ENCODE data around the gene TTC9C.
"Not testable (repeated sequence)": the region's sequence is repeated elsewhere in the genome, so short reads cannot be mapped to it uniquely, and the experiment has no call there.

Gene TTC9C, protein sequence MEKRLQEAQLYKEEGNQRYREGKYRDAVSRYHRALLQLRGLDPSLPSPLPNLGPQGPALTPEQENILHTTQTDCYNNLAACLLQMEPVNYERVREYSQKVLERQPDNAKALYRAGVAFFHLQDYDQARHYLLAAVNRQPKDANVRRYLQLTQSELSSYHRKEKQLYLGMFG

DNA sequence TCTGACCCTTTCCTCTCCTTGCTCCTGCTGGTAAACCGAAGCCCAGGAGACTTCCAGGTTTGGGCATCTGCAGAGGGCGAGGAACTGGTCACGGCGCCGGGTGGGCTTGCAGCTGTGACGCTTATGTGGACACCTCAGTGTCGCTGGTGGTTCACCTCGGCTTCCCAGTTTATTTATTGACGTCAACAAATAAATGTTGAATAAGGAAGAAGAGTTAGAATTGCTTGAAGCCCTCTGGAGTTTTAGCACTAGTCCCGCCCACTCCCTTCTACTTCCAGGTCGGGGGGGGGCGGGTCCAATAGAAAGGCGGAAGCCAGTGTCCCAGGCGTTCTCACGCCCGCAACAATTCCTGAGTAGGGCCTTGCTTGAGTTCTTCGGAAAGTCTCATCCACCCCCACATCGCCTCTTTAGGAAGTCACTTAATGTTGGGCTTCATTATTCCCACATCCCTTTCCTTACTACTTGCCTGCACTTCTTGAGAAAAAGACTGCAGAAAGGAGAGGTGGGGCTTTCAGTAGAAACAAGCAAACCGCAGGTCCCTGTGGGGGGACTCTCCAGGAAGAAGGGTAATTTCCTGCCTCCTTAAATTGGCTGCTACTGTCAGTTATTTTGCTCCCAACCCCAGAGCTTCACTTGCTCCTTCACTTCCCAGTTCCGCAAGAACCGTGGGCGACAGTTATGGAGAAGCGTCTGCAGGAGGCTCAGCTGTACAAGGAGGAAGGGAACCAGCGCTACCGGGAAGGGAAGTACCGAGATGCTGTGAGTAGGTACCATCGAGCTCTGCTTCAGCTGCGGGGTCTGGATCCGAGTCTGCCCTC is at the start of gene TTC9C:
Gene TTC9C (plus strand): TSS at position 316 of the 818 bp plus-strand sequence. CDS start 363 bp downstream, at position 679.
- peak; percentile 68 for DNase-seq (ENCODE audit: low read depth)

DNA sequence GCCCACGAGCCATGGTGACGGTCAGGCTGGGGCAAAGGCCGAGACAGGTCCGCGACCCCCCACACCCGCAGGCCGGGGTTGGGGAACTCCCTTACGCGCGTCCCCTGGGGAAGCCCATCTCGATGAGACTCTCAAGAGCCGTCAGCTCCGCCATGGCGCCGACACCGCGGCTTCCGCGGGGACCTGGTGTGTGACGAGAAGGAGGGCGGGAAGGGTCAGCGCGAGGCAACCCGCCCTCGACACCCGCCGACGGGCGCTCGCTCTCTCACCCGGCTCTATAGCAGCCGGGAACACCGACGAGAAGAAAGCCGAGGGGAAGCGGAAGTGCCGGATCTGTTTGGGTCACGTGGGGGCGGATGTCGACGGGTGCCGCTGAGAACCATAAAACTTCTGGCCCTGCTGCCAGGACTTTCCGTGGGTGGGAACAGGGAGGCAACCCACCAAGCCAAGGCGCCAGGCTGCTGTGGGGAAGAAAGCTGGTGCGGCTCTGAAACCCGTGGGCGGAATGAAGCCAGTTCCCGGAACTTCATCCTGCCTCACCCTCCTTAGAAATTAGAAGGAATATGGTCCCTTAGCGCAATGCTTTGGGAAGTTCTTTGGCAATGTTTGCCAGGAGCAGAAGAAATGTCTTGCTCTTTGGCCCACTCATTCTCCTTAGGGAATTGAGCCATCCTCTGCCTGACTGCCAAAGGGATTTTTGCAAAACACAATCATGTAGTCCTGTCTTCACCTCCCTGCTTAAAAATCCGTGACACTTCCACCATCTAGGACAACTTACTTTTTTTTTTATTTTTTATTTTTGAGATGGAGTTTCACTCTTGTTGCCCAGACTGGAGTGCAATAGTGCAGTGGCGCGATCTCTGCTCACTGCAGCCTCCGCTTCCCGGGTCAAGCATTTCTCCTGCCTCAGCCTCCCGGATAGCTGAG is 49.3 kb upstream of the TTC9C start, which contains the start of gene UBXN1:
Gene UBXN1 (minus strand): TSS at position 304 of the 927 bp plus-strand sequence. CDS start 150 bp downstream, at position 154.
- DNase-seq (ENCODE audit: low read depth), result peak; percentile 90

DNA sequence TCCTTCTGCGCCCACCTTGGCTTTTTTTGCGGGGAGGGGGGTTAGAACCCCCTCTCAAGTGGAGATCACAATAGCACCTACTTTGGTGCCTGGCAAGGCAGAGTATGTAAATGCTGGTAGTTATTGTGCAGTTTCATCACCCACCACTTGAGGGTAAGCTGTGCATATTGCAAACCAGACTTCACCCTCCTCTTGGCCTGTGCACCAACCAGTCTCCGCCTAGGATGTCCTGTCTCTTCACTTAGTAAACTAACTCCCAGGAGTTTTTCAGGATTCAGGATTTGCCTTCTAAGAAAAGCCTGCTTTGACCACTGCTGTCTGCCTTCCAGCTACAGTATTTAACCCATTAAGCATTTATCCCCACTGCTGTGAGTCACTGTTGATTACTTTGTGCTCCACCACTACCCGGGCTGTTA is 47.5 kb upstream of the TTC9C start:
- DNase-seq (ENCODE audit: low read depth), result peak; percentile 87

DNA sequence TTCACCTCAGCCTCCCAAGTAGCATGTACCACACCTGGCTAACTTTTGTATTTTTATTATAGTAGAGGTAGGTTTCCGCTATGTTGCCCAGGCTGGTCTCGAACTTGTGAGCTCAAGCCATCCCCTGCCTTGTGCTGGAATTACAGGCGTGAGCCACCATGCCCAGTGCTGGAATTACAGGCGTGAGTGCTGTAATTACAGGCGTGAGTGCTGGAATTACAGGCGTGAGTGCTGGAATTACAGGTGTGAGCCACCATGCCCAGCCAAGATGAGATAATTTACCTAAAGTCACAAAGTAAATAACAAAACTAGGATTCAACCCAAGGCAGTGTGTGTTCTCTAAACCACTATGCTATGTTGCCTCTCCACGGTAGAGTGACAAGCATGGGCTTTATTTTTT is 45.8 kb upstream of the TTC9C start:
- DNase-seq (ENCODE audit: low read depth), result no peak

DNA sequence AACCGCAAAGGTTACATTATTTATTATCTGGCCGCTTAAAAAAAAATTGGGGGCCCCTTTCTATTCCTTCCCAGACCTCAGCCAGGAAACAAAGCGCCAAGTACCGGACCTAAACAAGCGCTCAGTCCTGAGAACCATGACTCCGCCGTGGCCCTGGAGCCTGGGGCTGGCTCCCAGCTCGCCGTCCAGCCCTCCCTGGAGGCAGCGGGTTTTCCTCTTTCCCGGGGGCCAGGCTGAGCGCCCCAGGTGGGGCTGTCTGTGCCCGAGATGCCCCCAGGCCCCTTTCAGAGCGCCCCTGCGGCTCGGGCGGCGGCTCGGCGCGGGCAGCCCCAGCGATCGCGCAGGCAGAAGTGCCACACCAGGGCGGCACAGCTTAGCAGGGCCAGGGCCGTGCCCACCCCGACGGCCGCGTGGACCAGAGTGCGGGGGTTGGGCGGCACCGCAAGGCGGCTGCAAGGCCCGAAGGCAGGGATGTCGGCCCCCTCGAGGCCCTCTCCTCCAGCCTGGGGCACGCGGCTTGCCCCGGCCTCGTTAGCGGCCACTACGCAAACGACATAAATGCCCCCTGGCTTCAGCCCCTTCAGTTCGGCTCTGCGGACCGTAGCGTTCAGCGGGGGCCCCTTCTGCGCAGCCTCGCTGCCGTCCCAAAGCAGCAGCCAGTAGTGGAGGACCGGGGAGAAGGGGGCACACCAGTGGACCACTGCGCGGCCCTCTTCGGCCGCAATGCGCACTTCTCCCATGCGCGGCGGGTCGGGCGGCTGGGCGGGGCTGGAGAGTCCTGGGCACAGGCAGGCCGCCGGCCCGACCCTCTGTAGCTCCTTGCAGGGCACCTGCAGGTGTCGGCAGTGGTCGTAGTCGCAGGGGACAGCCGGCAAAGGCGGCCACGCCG is 40.5 kb upstream of the TTC9C start:
- no peak for DNase-seq (ENCODE audit: low read depth)

DNA sequence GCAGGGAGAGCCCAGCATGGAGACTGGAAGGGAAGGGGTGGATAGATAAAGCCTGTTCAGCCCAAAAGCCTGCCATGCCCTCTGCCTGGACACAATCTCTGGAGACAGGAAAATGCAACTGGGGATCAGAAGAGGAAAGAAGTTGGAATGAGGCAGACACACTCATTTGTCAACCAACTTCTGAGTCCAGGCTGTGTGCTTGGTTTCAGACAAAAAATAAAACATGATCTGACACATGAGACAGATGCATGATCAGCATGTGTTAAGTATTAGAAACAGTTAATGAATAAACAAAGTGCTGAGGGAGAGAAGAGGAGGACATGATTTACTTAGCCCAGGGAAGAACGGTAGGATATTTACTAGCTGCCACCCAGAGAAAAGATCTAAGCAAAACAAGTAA is 39.8 kb upstream of the TTC9C start:
- DNase-seq (ENCODE audit: low read depth), result no peak

DNA sequence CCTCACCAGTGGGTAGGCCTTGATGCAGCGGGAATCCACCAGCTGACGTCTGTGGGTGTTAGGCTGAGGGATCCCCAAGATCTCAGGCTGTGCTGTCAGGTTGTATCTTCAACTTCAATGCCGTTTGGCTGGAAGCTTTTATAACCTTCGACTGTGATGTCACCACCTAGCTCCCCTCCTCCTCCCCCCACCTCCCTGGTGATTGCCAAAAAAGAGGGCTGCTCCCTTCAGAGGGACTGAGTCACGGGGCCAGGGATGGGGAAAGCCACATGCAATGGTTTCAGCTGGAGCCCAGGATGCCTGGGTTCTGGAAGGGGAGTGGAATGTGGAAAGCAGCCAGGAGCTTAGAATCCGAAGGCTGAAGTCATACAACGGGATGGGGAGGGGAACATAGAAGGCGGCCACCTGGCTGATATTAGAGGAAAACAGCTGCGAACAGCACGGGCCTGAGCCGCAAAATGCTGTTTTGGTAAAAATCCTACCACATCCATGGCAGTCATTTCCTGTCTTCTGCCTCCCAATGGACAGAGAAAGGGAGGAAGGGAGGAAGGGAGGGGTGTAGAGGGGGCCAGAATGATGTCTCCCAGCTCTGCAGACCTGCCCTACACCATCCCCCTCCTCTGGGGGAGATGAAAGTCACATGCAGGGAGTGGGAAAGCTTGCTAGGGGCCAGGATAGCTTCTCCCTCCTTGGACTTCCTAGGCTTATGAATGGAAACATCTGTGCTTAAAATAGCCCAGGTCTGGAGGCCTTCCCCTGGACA is 38.7 kb upstream of the TTC9C start, which contains the start of gene LRRN4CL:
Gene LRRN4CL (minus strand): TSS at position 110 of the 763 bp plus-strand sequence. CDS start 1,022 bp downstream, outside the sequence.
- DNase-seq (ENCODE audit: low read depth), result peak; percentile 93

DNA sequence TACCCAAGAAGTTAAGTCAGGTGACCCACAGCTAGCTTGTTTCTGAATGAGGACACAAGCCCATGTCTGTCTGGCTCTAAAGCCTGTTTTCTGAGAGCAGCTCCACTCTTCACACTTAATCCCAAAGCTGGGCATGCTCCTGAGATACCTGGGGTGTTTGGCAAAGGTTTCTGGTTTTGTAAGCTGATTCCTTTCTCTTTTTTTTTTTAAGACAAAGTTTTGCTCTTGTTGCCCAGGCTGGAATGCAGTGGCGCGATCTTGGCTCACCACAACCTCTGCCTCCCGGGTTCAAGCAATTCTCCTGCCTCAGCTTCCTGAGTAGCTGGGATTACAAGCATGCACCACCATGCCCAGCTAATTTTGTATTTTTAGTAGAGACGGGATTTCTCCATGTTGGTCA is 34.7 kb upstream of the TTC9C start:
- not testable (repeated sequence) for DNase-seq (ENCODE audit: low read depth)

DNA sequence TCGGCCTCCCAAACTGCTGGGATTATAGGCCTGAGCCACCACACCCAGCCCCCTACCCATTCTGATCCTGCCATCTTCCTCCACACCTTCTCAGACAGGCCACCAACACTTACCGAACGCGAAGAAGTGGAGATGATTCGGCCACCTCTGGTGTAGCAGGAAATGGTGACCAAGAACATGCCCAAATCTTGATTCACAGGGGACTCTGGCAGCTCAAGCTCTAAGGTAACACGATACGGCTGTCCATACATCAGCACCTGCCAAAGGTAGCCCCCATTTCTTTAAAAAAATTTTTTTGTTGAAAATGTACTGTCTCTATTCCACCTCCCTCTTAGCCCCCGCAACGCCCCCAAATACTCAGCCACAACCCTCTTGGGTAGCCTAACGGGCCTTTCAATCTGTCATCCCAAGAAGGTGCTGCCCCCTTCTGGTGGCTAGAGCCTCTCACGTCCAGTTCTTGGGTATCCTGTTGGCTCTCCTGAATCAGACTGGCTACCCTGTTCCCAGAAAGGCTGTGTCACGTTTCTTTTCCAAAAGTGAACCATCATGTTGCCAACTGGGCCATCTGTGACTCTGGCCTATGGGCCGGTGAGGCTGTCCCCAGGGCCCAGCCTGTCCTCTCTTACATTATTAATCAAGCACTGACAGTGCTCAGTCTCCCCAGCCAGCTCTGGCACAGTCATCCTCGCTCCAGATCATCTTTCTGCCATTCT is 33.7 kb upstream of the TTC9C start:
- peak; percentile 88 for DNase-seq (ENCODE audit: low read depth)

DNA sequence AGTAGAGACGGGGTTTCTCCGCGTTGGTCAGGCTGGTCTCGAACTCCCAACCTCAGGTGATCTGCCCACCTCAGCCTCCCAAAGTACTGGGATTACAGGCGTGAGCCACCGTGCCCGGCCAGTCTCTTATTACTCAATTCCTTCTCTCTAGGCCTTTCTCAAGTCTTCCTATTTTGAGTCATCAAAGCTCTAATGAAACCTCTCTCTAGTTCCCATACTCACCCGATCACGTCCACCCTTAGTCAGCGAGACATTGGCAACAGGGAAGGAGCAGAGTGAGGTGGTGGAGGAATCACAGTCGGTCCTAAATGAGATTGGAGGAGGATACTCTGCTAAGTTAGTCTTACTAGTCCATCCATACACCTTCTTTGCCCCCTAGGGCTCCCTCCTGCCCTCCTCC is 26.0 kb upstream of the TTC9C start:
- DNase-seq (ENCODE audit: low read depth), result no peak

DNA sequence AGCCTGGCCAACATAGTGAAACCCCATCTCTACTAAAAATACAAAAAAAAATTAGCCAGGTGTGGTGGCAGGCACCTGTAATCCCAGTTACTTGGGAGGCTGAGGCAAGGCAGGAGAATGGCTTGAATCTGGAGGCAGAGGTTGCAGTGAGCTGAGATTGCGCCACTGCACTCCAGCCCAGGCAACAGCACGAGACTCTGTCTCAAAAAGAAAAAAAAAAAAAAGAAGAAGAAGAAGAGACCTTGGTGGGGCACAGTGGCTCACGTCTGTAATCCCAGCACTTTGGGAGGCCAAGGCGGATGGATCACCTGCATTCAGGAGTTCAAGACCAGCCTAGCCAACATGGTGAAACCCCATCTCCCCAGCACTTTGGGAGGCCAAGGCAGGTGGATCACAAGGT is 24.4 kb upstream of the TTC9C start:
- DNase-seq (ENCODE audit: low read depth), result not testable (repeated sequence)

DNA sequence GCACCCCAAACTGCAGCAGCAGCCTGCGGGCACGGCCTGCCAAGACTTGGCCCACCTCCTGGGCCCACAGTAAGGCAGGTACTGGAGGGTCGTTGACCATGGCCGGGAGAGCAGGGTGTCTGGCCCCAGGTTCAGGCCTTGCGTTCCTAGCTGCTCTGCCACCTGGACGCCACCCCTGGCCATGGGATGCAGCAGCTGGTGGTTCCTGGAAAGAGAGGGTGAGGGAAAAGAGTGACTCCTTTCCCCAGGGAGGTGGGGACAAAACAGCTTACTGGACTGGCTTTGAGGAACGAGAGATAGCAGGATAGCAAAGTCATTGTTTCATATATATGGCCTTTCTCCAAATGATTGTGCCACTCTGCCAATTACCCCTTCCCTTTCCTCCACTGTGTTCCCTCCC is 22.9 kb upstream of the TTC9C start:
- no peak for DNase-seq (ENCODE audit: low read depth)

DNA sequence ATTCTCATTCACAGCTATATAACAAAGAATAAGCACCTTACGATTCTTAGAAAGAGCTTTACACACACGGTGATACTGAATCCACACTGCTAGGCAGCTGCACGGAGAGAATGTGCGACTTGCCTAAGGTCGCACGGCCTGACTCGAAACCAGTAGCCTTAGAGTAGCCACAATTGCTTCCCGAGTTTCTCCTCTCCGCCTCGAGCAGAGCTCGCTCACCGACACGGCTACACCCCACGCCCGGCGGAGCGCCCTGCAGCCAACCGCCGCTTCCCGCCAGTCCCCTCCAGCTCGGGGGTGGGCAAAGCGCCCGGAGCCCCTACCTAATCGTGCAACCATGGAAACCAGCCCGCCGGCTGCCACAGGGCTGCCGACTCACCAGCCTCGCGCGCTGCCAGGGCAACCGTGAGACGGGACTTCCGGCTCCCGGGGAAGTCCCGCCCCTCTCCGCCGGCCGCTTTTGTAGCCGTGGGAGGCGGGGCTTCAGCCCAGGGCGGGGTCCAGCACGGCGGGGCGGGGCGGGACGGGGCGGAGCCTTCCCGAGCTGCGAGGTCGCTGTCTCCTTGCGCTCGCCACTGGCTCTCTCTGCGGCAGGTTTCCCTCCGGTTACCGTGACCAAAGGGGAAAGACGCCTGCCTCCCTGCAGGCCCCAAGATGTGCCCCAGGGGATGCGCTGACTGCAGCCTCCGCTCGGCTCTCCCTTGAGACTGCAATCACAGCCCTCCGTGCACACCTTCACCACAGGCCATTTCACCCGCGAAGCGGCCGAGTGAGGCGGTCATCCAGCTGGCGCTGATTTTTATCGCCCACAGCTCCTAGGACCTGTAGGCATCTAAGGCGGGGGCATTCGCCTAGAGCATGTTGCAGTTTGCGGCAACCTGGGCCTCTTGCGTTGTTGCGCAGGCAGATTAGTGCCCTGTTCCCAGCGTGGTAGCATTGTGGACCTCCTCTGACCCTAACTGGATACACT is 22.1 kb upstream of the TTC9C start:
- peak; percentile 90 for DNase-seq (ENCODE audit: low read depth)

DNA sequence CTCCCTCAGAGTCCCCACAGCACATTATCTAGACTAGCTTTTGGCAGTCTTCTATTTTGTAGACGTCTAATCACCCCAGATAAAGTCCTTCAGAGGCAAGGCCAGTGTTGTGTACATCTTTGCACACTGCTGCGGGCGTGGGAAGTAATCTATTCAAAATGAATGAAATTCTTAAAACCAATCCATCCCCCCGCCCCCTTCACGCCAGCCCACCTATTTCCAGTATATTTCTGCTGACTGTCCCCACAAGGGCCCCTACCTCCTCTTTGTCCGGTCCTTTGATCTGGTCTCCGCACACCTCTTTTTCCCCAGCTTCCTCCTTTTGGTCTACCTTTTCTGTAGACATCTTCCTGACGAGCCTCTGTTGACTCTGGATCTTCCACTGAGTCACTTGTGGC is 21.4 kb upstream of the TTC9C start:
- DNase-seq (ENCODE audit: low read depth), result no peak

DNA sequence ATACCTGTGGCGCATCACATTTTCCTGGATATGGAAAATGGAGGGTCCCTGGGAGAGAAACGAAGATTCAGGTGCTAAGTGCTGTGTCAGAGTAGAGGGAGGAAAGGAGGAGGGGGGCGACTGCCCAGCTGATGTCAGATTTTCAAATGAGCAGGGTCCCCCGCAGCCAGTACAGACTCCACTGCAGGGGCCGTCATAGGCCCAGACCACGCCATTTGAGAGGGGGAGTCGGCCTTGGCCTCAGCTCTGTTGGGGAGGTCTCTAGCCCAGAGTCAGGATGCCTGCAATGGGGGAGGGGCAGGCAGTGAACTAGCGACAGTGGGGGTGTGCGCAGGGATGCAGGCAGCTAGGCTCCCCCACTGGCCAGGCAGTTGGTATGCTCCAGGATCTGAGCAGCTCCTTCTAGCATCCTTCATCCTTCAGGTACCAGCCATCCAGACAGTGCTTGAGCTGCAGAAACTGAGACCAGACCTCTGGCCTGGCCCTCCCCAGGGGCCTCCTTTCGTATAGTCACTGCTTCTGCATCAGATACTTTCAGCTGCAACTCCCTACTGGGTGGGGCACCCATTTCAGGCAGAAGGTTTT is 20.9 kb upstream of the TTC9C start, which contains the start of the genes BSCL2 and GNG3:
Gene BSCL2 (minus strand): TSS at position 148 of the 585 bp plus-strand sequence. CDS start 229 bp downstream, outside the sequence.
Gene GNG3 (plus strand): TSS at position 400 of the 585 bp plus-strand sequence. CDS start 620 bp downstream, outside the sequence.
- no peak for DNase-seq (ENCODE audit: low read depth)

DNA sequence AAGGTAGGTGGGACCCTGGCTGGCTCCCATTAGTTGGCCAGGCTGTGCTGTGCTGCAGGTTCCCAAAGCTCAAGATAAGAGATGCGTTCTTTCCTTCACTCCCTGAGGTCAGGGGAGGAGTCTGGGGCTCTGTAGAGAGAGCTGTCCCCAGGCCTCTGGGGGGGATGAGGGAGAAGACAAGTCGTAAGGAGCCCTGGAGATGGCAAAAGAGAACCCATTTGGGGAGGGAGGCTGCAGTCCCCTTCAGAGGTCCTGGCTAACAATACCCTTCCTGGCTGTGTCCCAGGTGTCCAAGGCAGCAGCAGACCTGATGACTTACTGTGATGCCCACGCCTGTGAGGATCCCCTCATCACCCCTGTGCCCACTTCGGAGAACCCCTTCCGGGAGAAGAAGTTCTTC is 19.9 kb upstream of the TTC9C start:
- DNase-seq (ENCODE audit: low read depth), result no peak

DNA sequence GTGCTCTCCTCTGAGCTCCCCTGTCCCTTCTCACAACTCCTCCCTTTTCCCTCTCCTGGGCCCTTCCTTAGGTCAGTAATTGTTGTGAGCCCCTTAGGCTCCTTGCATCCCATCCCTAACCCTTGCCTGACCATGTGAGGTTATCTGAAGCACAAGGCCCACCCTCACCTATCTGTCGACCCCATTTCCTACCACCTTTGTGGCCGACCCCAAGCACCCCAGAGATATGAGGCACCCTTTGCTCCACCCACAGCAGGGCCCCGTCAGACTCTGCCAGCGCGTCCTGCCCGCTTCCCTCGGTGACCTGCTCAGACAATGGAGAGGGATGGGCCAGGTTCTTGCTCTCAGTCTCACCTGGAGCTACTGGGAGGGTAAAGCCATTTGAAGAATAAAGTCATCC is 19.5 kb upstream of the TTC9C start:
- DNase-seq (ENCODE audit: low read depth), result no peak
